ENCODE results near the gene LRIT1.

DNA sequence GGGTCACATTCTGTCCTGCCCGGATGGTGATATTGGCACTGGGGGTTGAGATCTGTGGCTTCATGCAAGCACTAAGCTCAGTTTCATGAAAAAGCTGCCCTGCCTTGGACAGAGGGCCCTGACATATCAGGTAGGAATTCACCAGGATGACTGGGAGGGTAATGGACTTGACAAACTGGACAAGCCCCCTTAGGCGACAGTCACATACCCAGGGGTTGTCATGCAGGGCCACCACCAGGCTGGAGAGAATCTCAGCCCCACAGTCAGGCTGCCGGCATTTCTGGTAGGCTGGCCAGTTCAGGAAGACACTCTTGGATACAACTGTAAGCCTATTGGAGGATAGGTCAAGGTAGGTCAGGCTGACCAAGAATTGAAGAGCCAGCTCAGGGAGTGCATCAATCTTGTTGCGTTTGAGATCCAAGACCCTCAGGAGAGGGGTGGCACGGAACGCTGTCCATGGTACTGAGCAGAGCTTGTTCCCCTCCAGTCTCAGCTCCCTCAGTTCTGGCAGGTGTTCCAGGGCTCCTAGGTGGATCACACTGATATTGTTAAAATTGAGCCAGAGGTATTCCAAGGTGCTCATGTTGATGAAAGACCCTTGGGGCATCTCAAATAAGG is 16.8 kb downstream of the LRIT1 start:
- TF ChIP-seq CTCF (conservative IDR thresholded peaks at IDR 0.05; ENCODE audit: low read length) (no peak), EZH2phosphoT487 (IDR thresholded peaks at IDR 0.05; ENCODE audit: borderline replicate concordance) (no peak)

All from Loucy (cell line).